SW 1271 (cell line): Measurements from ENCODE around the gene PEX26.
"Not testable (repeated sequence)": the region's sequence is repeated elsewhere in the genome, so short reads cannot be mapped to it uniquely, and the experiment has no call there.

ENCODE experiments used
- DNase-seq, 2 experiments: peaks; one replicate each; lab custom pipeline; 2025; lab: John Stamatoyannopoulos, UW

The PEX26 gene

GRCh38 chr22:18119409-18120110, 41.8 kb downstream of the PEX26 start:
- DNase-seq: no peak

DNA sequence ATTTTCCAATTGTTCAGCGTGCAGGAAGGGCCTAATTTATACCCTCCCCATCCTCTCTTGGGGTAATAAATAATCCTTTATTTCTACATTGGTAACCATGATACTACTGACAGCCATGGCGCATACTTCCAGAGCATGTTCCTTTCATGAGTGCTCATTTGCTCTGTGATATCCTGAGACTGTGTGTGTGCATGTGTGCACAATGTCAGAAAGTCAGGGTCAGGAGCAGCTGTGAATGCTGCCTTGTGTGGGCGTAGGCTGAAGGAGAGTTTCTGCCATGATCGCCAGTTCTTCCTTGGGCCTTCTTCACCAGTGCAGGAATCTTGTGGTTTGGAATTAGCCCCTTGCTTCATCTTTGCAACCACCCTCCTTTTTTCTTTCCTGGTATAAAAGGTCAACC, 43.1 kb downstream of the PEX26 start:
- no peak for DNase-seq

- DNase-seq: no peak
Measured at GRCh38 chr22:18121506-18121905, 43.7 kb downstream of the PEX26 start.

GRCh38 chr22:18121954-18122554, 44.3 kb downstream of the PEX26 start:
- no peak for DNase-seq

DNA sequence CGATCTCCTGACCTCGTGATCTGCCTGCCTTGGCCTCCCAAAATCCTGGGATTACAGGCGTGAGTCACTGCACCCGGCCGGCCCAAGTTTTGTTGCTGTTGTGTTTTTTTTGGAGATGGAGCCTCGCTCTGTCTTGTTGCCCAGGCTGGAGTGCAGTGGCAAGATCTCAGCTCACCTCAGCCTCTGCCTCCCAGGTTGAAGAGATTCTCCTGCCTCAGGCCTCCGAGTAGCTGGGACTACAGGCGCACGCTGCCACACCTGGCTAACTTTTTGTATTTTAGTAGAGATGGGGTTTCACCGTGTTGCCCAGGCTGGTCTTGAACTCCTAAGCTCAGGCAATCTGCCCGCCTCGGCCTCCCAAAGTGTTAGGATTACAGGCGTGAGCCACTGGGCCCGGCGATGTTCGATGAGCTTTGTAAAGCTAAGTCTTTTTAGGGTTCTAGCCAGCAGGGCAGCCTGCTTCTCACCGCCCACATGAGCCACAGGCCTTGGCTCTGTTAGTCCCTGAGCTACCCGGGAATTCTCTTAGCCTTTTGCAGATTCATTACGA, 45.8 kb downstream of the PEX26 start:
- DNase-seq: not testable (repeated sequence)

- DNase-seq: no peak
Measured at GRCh38 chr22:18126606-18127005, 48.8 kb downstream of the PEX26 start.

- DNase-seq: no peak
Measured at GRCh38 chr22:18130018-18130417, 52.2 kb downstream of the PEX26 start.

GRCh38 chr22:18130699-18131429, 53.1 kb downstream of the PEX26 start:
- no peak for DNase-seq

GRCh38 chr22:18133452-18133851, 55.7 kb downstream of the PEX26 start:
- no peak for DNase-seq

DNA sequence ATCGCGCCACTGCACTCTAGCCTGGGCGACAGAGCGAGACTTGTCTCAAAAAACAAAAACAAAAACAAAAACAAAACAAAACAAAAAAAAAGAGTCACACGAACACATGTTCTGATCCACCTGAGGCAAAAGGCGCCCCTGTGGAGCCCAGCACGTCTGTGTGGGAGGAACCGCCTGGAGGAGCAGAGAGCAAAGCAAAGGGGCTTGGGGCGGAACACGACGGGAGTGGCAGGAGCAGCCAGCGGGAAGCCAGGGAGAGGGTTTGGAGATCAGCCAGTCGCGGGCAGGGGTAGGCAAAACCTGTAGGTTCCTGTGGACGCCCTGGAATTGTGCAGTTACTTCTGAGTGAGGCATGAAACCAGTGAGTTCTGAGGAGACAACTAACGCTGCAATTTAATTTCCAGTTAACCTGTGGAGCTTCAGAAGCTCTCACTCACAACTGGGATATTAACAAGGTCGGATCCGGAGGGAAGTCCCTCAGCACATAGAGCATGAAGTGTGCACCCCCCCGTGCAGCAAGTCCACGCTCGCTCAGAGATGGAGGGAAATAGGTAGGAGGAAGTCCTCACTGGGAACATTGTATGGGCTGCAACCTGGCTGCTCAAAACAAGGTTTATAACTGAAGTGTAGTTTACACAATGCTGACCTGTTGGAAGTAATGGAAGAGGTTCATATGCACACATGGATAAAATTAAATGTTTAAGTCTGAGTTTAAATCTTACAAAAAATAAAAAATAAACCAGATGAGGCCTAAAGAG, 59.0 kb downstream of the PEX26 start:
- no peak for DNase-seq

GRCh38 chr22:18141004-18141403, 63.2 kb downstream of the PEX26 start:
- DNase-seq: not testable (repeated sequence)

GRCh38 chr22:18144105-18144504, 66.3 kb downstream of the PEX26 start:
- DNase-seq: no peak

- no peak for DNase-seq
Measured at GRCh38 chr22:18145676-18146388, 68.0 kb downstream of the PEX26 start.

DNA sequence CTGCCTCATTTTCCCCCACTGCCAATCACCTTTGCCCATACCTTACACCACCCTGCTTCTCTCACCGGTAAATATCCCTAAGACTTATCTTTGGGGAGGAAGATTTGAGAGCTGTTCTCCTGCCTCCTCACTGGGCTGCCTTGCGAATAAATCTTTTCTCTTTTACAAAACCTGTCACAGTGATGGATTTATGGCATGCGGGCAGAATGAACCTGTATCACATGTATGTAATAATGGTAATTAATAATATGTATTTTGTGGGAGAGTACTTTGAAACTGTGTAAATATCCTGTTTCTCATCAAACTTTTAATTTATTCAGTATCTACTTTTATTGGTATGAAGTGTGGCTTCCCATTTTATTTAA, 68.6 kb downstream of the PEX26 start:
- no peak for DNase-seq

- no peak for DNase-seq
Measured at GRCh38 chr22:18147791-18148190, 70.0 kb downstream of the PEX26 start.

- no peak for DNase-seq
Measured at GRCh38 chr22:18148293-18148965, 70.6 kb downstream of the PEX26 start.

DNA sequence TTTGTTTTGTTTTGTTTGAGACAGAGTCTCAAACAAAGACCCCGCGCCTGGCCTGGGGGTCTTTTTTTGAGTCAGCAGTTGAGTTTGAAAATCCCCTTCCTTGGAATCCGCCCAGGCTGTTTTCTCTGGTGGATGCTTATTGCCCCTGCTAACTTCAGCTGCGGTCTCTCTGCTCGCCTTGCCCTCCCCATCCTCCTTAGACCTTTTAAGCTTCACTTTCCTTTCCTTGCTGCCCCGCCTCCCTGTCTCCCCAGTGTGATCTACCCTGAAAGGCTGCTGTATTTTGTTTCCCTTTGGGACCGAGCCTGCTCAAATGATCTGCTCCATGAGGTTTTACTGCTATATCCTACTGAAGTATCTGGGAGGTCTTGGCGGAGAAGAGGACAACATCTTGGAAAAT, 74.7 kb downstream of the PEX26 start:
- DNase-seq: no peak

DNA sequence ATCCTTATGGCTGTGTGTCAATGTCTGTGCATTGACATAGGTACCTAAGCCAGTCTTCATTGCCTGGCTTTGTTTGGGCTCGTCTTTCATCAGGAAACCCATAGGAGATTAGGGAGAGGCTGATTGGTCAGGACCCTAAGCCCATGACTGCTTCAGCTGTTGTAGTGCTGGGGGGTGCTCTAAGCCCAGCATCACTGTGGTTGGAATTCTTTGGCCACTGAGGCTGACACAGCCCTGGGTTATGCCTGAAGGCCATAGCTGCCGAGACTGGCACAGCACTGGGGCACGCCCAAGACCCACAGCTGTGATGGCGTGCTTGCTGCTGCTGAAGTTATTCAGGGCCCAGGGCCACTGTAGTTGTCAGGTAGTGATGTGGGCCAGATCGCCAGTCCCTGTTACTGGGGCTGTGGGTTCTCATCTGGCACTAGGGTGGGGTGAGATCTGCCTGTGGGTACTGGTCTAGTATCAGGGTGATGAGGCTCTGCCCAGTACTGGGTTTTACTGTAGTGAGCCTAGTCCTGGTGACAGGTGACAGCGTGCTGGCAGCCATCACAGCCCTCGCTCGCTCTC, 77.1 kb downstream of the PEX26 start:
- DNase-seq: no peak
